Germinal center (tissue), 1 donor: ENCODE data around the gene RDH14.

Source experiments
- DNase-seq: peaks from one replicate; pipeline ENCODE4 v3.0.0; 2012; ENCODE audit warnings: mixed read lengths, low spot score

RDH14 gene

DNA sequence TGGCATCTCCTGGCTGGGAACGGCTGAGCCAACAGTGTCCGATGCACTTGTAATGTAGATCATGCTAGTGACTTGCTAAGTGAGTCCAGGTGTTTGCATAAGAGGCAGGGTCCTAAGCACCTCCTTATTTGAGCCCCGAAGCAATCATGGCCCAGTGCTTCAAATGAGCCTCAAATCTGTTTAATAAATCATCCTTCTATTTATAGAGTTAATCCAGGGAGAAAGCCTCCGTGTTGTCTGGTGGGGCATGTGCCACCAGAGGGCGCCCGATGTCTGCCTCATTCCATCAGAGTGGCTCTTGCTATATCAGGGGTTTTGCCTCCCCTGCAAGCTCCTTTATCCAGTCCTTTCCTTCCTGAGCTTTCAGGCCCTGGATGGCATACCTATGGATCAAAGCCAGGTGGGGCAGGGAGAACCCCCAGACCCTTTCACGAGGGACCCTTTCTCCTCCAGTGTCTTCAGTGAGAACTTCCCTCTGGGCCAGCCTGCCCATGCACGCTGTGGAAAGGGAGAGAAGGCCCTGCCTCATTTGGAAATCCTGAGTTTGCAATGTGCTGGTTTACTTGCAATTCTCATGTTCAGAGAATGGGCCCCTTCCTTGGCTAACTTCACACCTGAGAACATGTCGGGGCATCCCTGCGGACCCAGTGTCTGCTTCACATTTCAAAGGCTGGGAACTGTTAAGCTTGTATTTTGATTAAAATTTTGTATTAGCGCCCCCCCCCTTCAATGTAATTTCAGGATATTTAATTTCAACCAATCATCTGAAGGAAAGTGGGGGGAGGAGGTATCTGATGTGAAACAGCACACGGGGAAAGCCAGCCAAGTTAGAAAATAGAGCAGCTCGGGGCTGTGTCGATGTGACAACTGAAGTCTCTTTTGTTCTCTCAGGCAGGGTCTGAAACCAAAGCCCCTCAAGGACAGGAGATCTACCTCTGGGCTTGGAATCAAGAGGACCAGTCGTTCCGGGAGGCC lies 39.7 kb downstream of the RDH14 start:
- peak; percentile 60 for DNase-seq

GRCh38 chr2:18519914-18520450 lies 40.5 kb downstream of the RDH14 start:
- no peak for DNase-seq

- DNase-seq = no peak
Observed at GRCh38 chr2:18518116-18519111, 42.0 kb downstream of the RDH14 start.

GRCh38 chr2:18517386-18517785 lies 43.1 kb downstream of the RDH14 start:
- DNase-seq = no peak

DNA sequence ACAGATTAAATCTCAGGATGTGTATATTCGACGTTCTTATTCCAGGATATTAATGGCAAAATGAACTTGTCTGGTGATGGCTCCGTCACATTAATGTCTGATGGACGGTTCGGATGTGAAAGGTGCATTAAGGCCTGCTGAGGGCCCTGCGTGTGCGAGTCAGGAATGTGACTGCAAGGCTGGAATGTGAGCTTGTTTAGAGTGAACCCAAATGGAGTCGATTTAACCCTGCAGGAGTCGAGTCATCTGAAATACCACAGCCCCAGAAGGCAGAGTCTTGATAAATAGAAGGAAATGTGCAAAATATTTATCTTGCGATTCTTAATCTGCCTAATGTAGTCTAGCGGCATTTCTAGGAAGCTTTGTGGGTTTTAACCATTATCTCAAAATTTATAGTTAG lies 44.3 kb downstream of the RDH14 start:
- DNase-seq = no peak

DNA sequence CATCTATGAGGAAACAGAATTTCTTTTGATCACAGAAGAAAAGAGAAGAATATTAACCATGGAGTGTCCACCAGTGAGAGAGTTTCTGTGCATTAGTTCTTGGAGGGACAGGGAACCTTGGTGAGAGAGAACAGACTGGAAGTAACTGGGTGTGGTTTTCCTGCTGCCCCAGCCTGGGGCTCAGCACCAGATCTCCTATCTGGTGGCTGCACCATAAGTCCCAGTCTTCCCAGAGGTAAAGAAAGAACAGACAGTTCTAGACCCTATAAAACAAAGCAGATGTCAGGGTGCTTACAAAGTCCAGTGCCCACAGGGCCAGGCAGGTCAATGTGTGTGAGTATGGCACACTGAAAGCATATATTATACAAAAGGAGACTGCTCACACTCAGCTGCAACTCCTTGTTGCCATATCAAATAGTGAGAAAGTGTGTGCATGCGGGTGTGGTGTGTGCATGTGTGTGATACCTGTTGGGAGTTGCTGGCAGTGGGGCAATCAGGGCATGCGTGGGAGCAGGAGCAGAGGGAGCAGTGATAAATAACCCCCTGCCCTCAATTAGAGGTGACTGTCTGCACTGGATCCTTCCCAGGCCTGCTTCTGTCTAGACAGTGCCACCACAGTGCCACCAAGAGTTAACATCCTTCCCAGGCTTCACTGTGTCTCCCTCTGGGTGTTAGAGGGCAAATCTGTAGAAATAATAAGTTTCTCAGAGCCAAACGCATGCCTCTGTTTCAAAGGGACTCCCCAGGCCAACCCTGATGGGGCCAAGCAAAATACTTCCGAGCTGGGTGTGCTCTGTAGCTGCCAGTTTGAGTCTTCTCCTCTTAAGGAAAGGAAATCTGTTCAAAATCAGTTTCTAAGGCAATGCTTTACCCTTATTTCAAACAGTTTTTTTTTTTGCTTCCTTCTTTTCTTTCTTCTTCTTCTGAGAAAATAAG lies 45.7 kb downstream of the RDH14 start:
- DNase-seq = no peak

- no peak for DNase-seq
Observed at GRCh38 chr2:18510775-18511174, 49.7 kb downstream of the RDH14 start.

GRCh38 chr2:18506883-18507509 lies 53.5 kb downstream of the RDH14 start:
- no peak for DNase-seq

GRCh38 chr2:18505703-18506341 lies 54.6 kb downstream of the RDH14 start:
- DNase-seq = no peak
